Regular cardiac myocyte (primary cell): Measurements from ENCODE around the gene BCL2L15. TPM values are rescaled to one million over a fixed set of nuclear protein-coding genes. Genes with fewer than 3 reads are reported as not detected.

Experiments used
- total RNA-seq: library from RNA; depleted of rRNA; stranded (reverse); fragments of >200 nt; gene quantifications from 2 replicates; pipeline ENCODE4 v1.2.3, GENCODE V29; 2014

Gene BCL2L15
- under 0.01 TPM in 2 replicates for total RNA-seq

DNA sequence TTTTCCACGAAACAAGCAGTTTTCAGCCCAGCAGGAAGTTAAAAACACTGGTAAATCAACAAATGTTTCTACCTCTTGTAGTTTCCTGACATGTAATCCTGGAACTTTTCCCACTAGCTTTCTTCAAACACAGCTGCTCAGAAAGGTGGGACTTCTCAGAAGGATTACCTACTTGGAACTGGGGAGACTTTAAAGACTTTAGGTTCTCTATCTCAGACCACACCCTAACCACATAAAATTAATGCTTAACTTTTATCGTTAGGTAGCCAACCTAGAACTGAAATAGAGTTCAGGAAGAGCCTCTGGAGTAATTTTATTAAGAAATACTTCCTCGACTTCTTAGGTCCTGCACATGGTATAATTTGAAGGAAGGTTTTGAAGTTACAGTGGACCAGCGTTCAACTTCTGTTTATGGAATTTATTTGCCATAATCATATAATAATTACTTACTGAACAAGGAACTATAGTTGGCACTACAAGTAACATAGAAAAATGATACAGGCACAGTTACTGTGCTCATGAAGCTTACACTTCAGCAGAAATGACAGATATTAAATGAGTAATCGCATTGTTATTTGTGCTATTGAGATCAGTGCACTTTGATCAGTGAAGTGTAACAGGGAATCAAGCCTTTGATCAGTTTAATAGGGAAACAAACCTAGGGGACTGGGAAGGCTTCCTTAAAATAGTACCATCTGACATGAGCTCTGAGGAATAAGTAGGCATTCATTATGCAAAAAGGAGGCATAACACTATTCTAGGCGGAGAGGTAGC lies at the start of gene BCL2L15:
TSS of gene BCL2L15 (minus strand) at position 180 of the 774 bp plus-strand sequence. CDS start 206 bp downstream, outside the sequence.

DNA sequence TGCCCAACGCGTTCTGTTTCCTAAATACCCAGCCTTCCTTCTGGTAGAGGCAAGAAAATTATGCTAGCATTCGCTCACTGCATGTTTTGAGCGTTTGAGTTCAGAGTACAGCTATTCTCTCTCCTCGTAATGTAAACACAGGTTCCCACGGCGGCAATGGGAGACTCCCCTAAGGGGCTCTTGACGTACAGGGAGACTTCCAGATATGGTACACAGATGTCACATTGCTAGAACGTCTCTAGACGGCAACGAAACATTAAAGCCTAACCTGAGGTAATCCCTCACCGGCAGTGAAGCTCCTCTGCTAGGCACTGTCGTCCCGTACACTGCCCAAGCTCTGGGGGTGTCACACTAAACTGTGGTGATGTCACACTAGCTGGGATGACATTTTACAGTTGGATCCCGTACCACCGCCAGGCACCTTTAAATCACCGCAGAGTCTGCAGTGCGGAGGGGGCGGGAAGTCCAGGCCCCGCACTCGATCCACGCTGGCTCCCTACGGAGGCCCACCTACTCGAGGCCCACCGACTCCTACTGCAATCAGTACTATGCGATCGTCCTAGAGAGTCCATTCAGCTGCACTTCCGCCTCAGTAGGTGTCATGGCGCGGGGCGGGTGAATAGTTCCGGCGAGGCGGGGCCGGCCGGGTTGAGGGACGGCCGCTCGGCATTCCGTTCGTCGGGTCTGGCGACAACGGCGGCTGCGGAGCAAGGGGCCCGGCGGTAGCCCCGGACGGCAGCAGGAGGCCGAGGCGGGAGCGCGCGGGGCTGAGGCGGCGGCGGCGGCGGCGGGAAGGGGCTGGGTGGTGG lies 41.8 kb upstream of the BCL2L15 start, which contains the start of gene HIPK1:
TSS of gene HIPK1 (plus strand) at position 384 of the 809 bp plus-strand sequence.

DNA sequence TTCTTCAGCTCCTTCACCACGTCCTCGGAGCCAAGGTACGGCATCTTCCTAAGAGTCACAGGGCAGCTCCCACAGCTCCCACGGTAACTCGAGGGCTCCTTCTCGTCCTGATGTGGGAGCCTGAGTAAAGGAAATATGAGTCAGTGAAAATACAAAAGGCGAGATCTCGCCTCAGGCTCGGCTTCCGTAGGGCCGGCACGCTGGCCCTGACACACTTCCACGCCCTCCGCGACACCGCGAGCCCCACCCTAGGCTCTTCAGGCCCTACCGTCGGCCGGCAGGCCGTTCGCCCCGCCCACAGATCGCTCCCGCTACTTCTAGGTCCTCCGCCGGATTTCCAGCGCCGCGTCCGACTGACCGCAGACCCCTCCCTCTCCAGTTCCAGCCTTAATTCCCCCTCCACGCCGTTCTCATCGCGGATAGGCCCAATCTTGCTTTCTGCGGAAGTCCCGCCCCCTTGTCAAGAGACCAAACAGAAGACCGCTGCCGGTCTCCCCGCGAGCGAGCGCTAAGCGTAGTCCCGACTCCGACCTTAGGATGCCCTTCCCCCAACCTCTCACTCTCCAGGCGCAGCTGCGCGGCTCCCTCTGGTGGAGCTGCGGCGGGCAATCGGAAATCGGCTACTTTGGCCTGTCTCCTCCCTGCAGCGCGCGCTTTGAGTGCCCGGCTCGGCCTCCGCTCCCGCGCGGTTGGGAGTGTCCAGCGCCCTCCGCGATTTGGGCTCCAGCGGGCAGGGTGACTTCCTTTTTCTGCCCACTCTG lies 17.5 kb upstream of the BCL2L15 start, which contains the start of the genes AP4B1 and DCLRE1B:
TSS of gene AP4B1 (minus strand) at position 126 of the 761 bp plus-strand sequence. CDS start at position 44, 82 bp downstream.
TSS of gene DCLRE1B (plus strand) at position 653 of the 761 bp plus-strand sequence. CDS start 261 bp downstream, outside the sequence.

DNA sequence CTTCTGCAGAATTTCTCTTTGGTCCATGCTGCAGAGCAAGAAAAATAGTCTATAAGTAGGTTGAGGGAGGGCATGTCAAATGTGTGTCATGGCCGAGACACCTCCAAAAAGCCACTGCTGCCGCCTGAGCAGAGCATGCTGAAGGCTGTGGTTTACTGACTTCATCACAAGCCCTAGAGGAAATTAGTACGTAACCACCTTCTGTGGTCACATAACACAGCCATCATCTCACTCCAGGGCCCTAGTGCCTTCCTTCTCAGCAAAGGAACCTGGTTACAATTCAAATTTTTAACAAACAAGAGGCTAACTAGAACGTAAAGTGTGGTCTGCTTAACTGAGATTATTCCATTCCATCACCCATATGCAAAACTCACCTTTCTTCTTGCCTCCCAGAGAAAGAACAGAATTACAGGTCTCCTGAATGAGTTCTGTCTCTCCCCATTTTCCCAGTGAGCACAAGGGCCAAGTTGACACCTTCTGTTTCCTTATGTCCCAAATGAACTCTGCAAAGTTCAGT lies 15.7 kb downstream of the BCL2L15 start, which contains the start of gene PTPN22:
TSS of gene PTPN22 (minus strand) at position 116 of the 517 bp plus-strand sequence.

Other genes with a start within 250 kb of the BCL2L15 start
- gene PHTF1, start 128.1 kb downstream of the BCL2L15 start, total RNA-seq = 38.1 and 38.9 TPM in 2 replicates
- gene RSBN1, start 75.1 kb downstream of the BCL2L15 start, total RNA-seq = 12.1 and 13.4 TPM in 2 replicates
- gene PTPN22, start 15.9 kb downstream of the BCL2L15 start, total RNA-seq = 2.1 and 3.1 TPM in 2 replicates
- 21.7 and 27.0 TPM in 2 replicates for gene AP4B1, start 17.2 kb upstream of the BCL2L15 start, total RNA-seq
- gene DCLRE1B, start 17.7 kb upstream of the BCL2L15 start, total RNA-seq = 1.4 and 3.6 TPM in 2 replicates
- gene HIPK1, start 41.7 kb upstream of the BCL2L15 start, total RNA-seq = 24.0 and 29.1 TPM in 2 replicates
- gene OLFML3, start 91.9 kb upstream of the BCL2L15 start, total RNA-seq = 7.5 and 26.2 TPM in 2 replicates